Heart left ventricle (tissue), 13 donors: ENCODE data around the gene LRIG1.

Source experiments
- POLR2A ChIP-seq, 2 donors: fragments of 450-650 bp; IDR thresholded peaks; one replicate each; pipeline ENCODE4 v1.6.1; 2017; ENCODE audit warnings: antibody characterized with exemption in 2 of 2, mild to moderate bottlenecking in 2 of 2, moderate library complexity in 2 of 2
- TF ChIP-seq, protein P1 (sequence below), 12 donors: fragments of 200-600 bp; sonication (generic) in 4 of 12; IDR thresholded peaks; one replicate each; pipeline versions ENCODE4 v1.5.0 to v1.8.0; 2018 to 2022; ENCODE audit warnings: antibody characterized with exemption in 12 of 12, mild to moderate bottlenecking in 5 of 12
- donor health status: ischemic (EF 13 %, LVEDD 7.1; RV severe dilation, severe dysfunction).
- donor health status: DM: no; HTN: yes; CAD: no.
- donor health status: DM: no; HTN: no; CAD: no.
- donor health status: ischemic (EF 25% LVEDD 6.9; RV normal size, moderate dysfunction).
- donor health status: ischemic (EF 25% LVEDD 5.7; RV mildly dilated, moderate dysfunction).
- donor health status: ischemic (EF 35%, LVEDD 5.7; RV mildly dilated, moderate dysfunction).
- donor health status: nonischemic (EF 11% LVEDD 7.7; RV severe dilation, severe dysfunction).
- donor health status: DM: yes; HTN: yes; CAD: no.
- donor health status: PGD.
- donor health status: ischemic (EF 29% LVEDD 5.4; RV normal size, mild dysfunction).
- donor health status: nonischemic (EF 23%, LVEDD 6.1; RV moderate dilation, normal function).

- TF ChIP-seq, protein P1, sequence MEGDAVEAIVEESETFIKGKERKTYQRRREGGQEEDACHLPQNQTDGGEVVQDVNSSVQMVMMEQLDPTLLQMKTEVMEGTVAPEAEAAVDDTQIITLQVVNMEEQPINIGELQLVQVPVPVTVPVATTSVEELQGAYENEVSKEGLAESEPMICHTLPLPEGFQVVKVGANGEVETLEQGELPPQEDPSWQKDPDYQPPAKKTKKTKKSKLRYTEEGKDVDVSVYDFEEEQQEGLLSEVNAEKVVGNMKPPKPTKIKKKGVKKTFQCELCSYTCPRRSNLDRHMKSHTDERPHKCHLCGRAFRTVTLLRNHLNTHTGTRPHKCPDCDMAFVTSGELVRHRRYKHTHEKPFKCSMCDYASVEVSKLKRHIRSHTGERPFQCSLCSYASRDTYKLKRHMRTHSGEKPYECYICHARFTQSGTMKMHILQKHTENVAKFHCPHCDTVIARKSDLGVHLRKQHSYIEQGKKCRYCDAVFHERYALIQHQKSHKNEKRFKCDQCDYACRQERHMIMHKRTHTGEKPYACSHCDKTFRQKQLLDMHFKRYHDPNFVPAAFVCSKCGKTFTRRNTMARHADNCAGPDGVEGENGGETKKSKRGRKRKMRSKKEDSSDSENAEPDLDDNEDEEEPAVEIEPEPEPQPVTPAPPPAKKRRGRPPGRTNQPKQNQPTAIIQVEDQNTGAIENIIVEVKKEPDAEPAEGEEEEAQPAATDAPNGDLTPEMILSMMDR (IDR thresholded peaks at IDR 0.05), result no peak
- TF ChIP-seq POLR2A (IDR thresholded peaks at IDR 0.05), result no peak
Measured at GRCh38 chr3:66472313-66473134, 28.3 kb downstream of the LRIG1 start.
